Neural crest cell (in vitro differentiated cells): ENCODE data around the gene SLC5A10. TPM values are rescaled to one million over a fixed set of nuclear protein-coding genes. Genes with fewer than 3 reads are reported as not detected.
"Not testable (repeated sequence)": the region's sequence is repeated elsewhere in the genome, so short reads cannot be mapped to it uniquely, and the experiment has no call there.

Source experiments
- DNase-seq: peaks from one replicate; pipeline ENCODE4 v3.0.0; 2021; ENCODE audit warnings: low read depth, mixed read lengths, low spot score
- H3K27ac Mint-ChIP-seq: one replicate; pipeline ENCODE4 v1.8.0; 2021; ENCODE audit warnings: mild to moderate bottlenecking, mixed read lengths; ENCODE audit not compliant: unreplicated experiment
- H3K27me3 Mint-ChIP-seq: 2 replicates; pipeline ENCODE4 v1.8.0; 2021; ENCODE audit warnings: low read depth, mild to moderate bottlenecking, mixed read lengths
- H3K36me3 Mint-ChIP-seq: 2 replicates; pipeline ENCODE4 v1.8.0; 2021; ENCODE audit warnings: low read depth, mild to moderate bottlenecking, mixed read lengths
- H3K4me1 Mint-ChIP-seq: 2 replicates; pipeline ENCODE4 v1.8.0; 2021; ENCODE audit warnings: mixed read lengths
- H3K4me3 Mint-ChIP-seq: one replicate; pipeline ENCODE4 v1.8.0; 2021; ENCODE audit warnings: mild to moderate bottlenecking, mixed read lengths
- H3K9me3 Mint-ChIP-seq: 2 replicates; pipeline ENCODE4 v1.8.0; 2021; ENCODE audit warnings: mixed read lengths
- total RNA-seq: library from RNA; stranded (reverse); gene quantifications from 2 replicates; pipeline ENCODE4 v1.2.1, GENCODE V29; 2021
- TF ChIP-seq, protein P1 (sequence below): fragments of 200-600 bp; sonication (generic); conservative IDR thresholded peaks from 2 replicates; pipeline ENCODE4 v1.5.0; 2021; ENCODE audit warnings: antibody characterized with exemption, mild to moderate bottlenecking

The SLC5A10 gene
- total RNA-seq, 1 donor from 2014 or later = not detected

DNA sequence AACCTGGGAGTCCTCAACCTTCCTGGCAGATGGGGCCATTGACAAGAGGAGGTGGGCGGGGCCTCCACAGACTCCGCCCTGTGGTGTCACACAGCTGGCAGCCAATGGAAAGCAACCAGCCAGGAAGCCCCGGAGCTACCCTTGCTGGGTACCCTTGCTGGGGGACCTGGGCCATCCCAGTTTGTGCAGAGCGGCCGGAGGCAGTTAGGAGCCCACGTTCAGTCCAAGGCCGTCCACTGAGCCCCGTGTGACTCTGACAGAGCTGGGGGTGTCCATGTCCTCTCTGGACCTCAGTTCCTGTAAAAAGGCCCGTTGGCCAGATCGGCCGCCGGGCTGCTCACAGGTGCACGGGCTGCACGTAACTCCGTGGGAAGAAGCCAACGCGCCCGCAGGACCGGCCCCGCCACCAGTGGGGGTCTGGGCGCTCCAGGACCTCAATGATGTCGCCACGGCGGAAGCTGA, 69.7 kb downstream of the SLC5A10 start:
- Mint-ChIP-seq H3K4me1 (peaks cover 10% of the 10 kb centered on the region), H3K9me3 (no peaks in the 10 kb centered on the region), H3K27me3 (peaks cover 3% of the 10 kb centered on the region), H3K36me3 (no peaks in the 10 kb centered on the region), H3K4me3 (no peak overlapping the region), H3K27ac (no peak overlapping the region)
- DNase-seq = no peak
- TF ChIP-seq, protein P1, sequence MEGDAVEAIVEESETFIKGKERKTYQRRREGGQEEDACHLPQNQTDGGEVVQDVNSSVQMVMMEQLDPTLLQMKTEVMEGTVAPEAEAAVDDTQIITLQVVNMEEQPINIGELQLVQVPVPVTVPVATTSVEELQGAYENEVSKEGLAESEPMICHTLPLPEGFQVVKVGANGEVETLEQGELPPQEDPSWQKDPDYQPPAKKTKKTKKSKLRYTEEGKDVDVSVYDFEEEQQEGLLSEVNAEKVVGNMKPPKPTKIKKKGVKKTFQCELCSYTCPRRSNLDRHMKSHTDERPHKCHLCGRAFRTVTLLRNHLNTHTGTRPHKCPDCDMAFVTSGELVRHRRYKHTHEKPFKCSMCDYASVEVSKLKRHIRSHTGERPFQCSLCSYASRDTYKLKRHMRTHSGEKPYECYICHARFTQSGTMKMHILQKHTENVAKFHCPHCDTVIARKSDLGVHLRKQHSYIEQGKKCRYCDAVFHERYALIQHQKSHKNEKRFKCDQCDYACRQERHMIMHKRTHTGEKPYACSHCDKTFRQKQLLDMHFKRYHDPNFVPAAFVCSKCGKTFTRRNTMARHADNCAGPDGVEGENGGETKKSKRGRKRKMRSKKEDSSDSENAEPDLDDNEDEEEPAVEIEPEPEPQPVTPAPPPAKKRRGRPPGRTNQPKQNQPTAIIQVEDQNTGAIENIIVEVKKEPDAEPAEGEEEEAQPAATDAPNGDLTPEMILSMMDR = no peak

DNA sequence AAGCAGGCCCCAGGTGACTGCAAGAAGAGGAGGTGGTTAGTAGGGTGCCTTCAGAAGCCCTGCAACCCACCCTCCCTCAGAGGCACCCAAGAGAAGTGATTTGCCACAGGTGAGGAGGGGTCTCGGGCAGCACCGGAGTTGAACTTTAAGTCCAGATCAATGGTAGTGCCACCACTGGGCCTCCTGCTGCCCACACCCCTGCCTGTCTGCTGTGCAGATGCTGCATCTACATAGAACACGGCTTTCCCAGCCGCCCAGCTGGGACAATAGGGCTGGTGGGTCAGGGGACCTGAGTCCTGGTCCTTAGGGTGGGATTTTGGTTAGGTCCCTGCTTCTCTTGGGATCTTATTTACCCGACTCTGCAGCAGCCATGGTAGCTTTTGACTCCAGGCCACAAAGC, 70.2 kb downstream of the SLC5A10 start:
- TF ChIP-seq, protein P1 = no peak
- DNase-seq = no peak
- H3K4me3 Mint-ChIP-seq = no peak overlapping the region
- H3K27ac Mint-ChIP-seq = no peak overlapping the region
- H3K27me3 Mint-ChIP-seq = peaks cover 3% of the 10 kb centered on the region
- H3K36me3 Mint-ChIP-seq = no peaks in the 10 kb centered on the region
- peaks cover 10% of the 10 kb centered on the region for H3K4me1 Mint-ChIP-seq
- no peaks in the 10 kb centered on the region for H3K9me3 Mint-ChIP-seq

DNA sequence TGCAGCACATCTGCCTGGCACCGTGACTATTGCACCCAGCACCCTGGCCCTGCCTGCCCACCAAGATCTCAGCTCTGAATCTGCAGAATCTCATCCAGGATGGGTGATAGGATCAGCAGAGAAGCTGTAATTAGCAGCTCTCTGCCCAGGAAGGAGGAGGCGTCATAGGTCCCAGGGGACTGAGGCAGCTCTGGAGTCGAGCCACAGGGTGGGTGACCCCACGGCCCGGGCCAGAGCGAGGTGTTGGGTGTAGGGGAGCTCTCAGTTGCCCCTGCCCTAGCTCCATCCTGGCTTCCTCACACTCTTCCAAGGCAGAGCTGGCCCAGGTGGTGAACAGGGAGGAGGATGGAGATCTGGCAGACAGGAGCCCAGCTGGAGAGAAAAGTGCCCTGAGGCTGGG, 70.8 kb downstream of the SLC5A10 start:
- no peak for DNase-seq
- H3K9me3 Mint-ChIP-seq = no peaks in the 10 kb centered on the region
- H3K36me3 Mint-ChIP-seq = no peaks in the 10 kb centered on the region
- H3K4me1 Mint-ChIP-seq = peaks cover 10% of the 10 kb centered on the region
- peaks cover 3% of the 10 kb centered on the region for H3K27me3 Mint-ChIP-seq
- no peak overlapping the region for H3K4me3 Mint-ChIP-seq
- TF ChIP-seq, protein P1 = no peak
- peak overlapping the region; percentile 92 for H3K27ac Mint-ChIP-seq

DNA sequence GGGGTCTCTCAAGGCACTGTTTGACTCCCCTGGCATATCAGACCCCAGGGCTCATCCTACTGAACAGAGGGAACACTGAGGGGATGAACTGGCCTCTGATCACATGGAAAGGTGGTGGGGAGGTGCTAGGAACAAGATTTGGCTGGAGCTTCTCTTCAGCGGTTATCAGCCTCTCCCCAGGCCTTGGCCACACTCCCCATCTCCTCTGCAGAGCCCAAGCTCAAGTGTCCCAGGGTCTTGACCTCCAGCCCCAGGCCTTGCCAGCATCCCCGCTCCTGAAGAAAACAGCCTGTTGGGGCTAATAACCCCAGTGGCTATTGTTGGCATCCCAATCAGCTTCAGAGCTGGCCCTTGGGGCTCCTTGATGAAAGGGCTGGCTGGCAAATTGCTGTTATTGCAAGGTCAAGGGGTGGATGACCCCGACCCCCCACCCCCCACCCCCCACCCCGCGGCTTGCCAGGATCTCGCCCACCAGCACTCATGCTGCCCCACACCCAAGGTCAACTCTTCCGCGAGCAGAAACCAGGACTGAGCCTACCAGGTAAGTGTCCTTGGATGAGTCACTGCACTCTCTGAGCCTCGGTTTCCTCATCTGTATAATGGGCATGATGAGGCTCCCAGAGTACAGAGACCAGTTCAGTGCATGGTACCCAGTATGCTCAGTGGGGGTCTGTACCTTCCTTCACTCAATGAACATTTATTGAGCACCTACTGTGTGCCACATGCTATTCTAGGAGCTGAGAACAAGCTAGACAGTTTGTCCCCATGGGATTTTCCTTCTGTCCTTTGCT, 71.4 kb downstream of the SLC5A10 start:
- peaks cover 10% of the 10 kb centered on the region for H3K4me1 Mint-ChIP-seq
- no peaks in the 10 kb centered on the region for H3K9me3 Mint-ChIP-seq
- no peak for DNase-seq
- H3K4me3 Mint-ChIP-seq = no peak overlapping the region
- TF ChIP-seq, protein P1 = no peak
- H3K36me3 Mint-ChIP-seq = no peaks in the 10 kb centered on the region
- no peak overlapping the region for H3K27ac Mint-ChIP-seq
- peaks cover 3% of the 10 kb centered on the region for H3K27me3 Mint-ChIP-seq

DNA sequence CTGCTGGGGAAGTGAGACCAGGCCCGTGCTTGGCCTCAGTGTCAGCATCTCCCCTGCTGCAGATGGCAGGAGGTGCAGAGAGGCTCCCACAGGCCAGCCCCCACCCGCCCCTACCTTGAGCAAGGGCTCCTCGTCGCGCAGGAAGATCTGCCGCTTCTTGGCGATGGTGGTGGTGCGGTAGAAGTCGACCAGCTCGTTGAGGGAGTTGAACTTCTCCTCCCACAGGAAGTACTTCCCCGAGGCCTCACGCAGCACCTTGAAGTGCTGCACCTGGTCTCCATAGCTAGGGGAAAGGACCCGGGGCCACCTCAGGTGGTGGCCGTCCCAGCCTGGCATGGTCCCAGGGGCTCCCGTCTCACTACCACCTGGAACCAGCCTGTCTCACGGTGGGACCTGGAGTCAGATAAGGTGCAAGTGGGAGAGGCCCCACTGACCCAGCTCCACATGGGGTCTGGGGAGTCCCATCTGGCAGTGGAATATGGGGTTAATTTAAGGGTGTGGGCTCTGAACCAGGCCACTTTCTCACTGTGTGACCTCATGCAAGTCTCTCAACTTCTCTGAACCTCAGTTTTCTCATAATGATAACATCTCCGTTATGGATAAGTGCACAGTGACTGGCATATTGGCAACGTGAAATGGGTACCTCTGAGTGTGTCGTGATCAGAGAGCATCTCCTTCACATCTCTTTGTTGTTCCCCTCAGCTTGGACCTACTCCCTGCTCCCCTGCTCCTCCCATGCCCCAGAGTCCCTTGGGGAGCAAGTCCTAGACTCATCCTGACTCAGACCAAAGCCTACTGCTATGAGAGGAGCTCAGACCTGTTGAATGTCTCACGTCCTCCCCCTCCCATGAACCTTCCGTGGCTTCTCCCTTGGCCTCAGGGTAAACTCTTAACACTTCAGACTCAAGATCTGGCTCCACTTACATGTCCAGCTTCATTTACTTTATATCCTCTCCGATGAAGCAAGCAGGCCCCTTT, 72.4 kb downstream of the SLC5A10 start:
- H3K36me3 Mint-ChIP-seq = no peaks in the 10 kb centered on the region
- H3K27me3 Mint-ChIP-seq = peaks cover 3% of the 10 kb centered on the region
- DNase-seq = no peak
- H3K9me3 Mint-ChIP-seq = no peaks in the 10 kb centered on the region
- no peak overlapping the region for H3K27ac Mint-ChIP-seq
- TF ChIP-seq, protein P1 = no peak
- H3K4me1 Mint-ChIP-seq = peaks cover 10% of the 10 kb centered on the region
- no peak overlapping the region for H3K4me3 Mint-ChIP-seq

DNA sequence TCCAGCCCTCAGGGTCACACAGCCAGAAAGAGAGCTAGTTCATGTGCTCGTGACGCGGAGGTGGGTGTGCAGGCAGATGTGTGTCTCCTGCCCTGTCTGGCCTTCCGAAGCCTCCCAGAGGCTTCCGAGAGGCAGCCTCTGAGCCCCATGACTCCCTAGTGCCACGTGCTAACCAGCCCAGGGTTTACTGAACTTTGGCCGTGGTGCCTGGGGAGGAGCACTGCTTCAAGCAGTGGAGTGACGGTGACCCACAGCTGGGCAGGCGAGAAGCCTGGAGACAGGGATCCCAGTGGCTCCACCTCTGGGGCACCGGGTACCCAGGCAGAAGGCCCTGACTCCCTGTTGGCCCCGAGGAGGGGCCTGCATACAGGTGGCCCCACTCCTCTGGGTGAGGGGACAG, 76.7 kb downstream of the SLC5A10 start:
- H3K27me3 Mint-ChIP-seq, DNase-seq, H3K4me1 Mint-ChIP-seq, H3K36me3 Mint-ChIP-seq, H3K4me3 Mint-ChIP-seq, H3K9me3 Mint-ChIP-seq, H3K27ac Mint-ChIP-seq: not testable (repeated sequence)

DNA sequence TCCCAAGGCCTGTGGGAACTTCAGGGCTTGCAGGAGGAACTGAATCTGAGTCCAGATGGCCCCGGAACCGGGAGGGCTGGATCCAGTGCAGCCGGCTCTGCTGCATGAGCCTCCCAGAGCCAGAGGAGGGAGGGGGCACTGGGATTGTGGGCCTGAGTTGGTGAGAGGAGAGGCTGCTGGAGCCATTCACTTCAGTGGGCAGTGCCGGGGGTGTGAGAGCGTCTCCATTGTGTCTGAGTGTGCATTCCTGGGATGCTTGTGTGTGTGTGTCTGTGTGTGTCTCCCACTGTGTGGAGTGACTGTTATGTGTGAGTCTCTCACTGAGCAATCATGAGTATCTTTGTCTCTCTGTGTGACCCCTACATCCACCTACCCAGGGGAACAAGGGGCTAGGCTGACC, 77.8 kb downstream of the SLC5A10 start:
- H3K27ac Mint-ChIP-seq, H3K27me3 Mint-ChIP-seq, DNase-seq, H3K4me1 Mint-ChIP-seq, H3K4me3 Mint-ChIP-seq, H3K9me3 Mint-ChIP-seq, H3K36me3 Mint-ChIP-seq: not testable (repeated sequence)

DNA sequence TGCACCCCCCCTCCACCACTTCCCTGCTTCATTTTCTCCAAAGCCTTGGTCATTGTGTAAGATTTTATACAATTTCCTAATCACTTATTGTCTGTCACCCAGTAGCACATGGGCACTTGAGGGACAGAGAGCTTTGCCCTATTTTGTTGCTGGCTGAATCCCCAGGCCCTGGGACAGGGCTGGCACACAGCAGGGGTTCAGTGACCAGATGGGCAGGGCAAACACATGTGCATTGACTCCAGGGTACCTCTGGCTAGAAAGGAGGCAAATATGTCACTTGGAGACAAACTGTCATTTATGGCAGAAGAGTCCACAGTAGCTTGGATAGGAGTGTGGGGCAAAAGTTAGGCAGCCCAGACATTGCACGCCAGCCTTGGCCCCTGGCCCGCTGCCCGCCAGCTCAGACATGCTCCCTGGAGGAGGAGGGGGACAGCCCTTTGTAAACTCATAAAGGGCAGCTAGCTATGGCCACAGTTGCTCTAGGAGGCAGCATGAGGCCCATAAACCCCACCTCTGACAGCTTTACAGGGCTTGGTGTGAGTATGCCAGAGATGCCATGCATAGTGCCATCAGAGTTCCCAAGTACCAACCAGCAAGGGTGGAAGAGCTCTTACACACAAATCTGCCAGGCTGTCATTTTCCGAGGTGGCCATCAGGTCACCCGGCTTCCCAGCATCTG, 78.9 kb downstream of the SLC5A10 start:
- H3K36me3 Mint-ChIP-seq, DNase-seq, H3K27ac Mint-ChIP-seq, H3K4me1 Mint-ChIP-seq, H3K27me3 Mint-ChIP-seq, H3K9me3 Mint-ChIP-seq, H3K4me3 Mint-ChIP-seq: not testable (repeated sequence)
